Measurements from ENCODE around the gene NUP214.
A peak's percentile ranks its signal among the peaks of the same experiment; 100 is the strongest.

The NUP214 gene

GRCh38 chr9:131091352-131091992 is 33.9 kb upstream of the NUP214 start:
- TF ChIP-seq CTCF (IDR thresholded peaks at IDR 0.05; ENCODE audit: unreplicated experiment in 3 of 3) = no peak
- peaks cover 14% of the 10 kb centered on the region for H3K4me1 Mint-ChIP-seq
- H3K9me3 Mint-ChIP-seq = no peaks in the 10 kb centered on the region
- no peak overlapping the region for H3K4me3 Mint-ChIP-seq
- H3K36me3 Mint-ChIP-seq (ENCODE audit: low read depth) = no peaks in the 10 kb centered on the region
- no peak overlapping the region for H3K27ac Mint-ChIP-seq
- H3K27me3 Mint-ChIP-seq (ENCODE audit: low read depth) = peaks cover 29% of the 10 kb centered on the region

- Mint-ChIP-seq H3K9me3 (no peaks in the 10 kb centered on the region), H3K36me3 (ENCODE audit: low read depth) (no peaks in the 10 kb centered on the region), H3K4me3 (no peak overlapping the region), H3K4me1 (peaks cover 14% of the 10 kb centered on the region), H3K27me3 (ENCODE audit: low read depth) (peaks cover 30% of the 10 kb centered on the region), H3K27ac (no peak overlapping the region)
- TF ChIP-seq CTCF (IDR thresholded peaks at IDR 0.05; ENCODE audit: unreplicated experiment in 3 of 3) = no peak
Observed at GRCh38 chr9:131092030-131092429, 33.4 kb upstream of the NUP214 start.

GRCh38 chr9:131092548-131093440 is 32.6 kb upstream of the NUP214 start:
- TF ChIP-seq CTCF (IDR thresholded peaks at IDR 0.05; ENCODE audit: unreplicated experiment in 3 of 3) = no peak
- no peaks in the 10 kb centered on the region for H3K9me3 Mint-ChIP-seq
- no peaks in the 10 kb centered on the region for H3K36me3 Mint-ChIP-seq (ENCODE audit: low read depth)
- H3K4me1 Mint-ChIP-seq = peaks cover 20% of the 10 kb centered on the region
- H3K4me3 Mint-ChIP-seq = no peak overlapping the region
- peaks cover 37% of the 10 kb centered on the region for H3K27me3 Mint-ChIP-seq (ENCODE audit: low read depth)
- no peak overlapping the region for H3K27ac Mint-ChIP-seq

GRCh38 chr9:131094015-131094414 is 31.4 kb upstream of the NUP214 start:
- no peaks in the 10 kb centered on the region for H3K36me3 Mint-ChIP-seq (ENCODE audit: low read depth)
- TF ChIP-seq CTCF (IDR thresholded peaks at IDR 0.05; ENCODE audit: unreplicated experiment in 3 of 3) = no peak
- no peaks in the 10 kb centered on the region for H3K9me3 Mint-ChIP-seq
- peaks cover 31% of the 10 kb centered on the region for H3K4me1 Mint-ChIP-seq
- peaks cover 43% of the 10 kb centered on the region for H3K27me3 Mint-ChIP-seq (ENCODE audit: low read depth)
- peak overlapping the region; percentile 55 to 70 (median 58) for H3K4me3 Mint-ChIP-seq
- peak overlapping the region in 1 of 3 experiments; percentile 19 for H3K27ac Mint-ChIP-seq

GRCh38 chr9:131094622-131095021 is 30.8 kb upstream of the NUP214 start:
- Mint-ChIP-seq H3K36me3 (ENCODE audit: low read depth) (no peaks in the 10 kb centered on the region), H3K27ac (peak overlapping the region in 2 of 3 experiments; percentile 19 to 60), H3K27me3 (ENCODE audit: low read depth) (peaks cover 43% of the 10 kb centered on the region), H3K4me1 (peaks cover 34% of the 10 kb centered on the region), H3K9me3 (no peaks in the 10 kb centered on the region), H3K4me3 (peak overlapping the region; percentile 62 to 83 (median 70))
- no peak for TF ChIP-seq CTCF (IDR thresholded peaks at IDR 0.05; ENCODE audit: unreplicated experiment in 3 of 3)

Measured in nephron (organoid).